SJCRH30 (cell line): ENCODE measurements around the gene AADACL3. TPM values are rescaled to one million over a fixed set of nuclear protein-coding genes. Genes with fewer than 3 reads are reported as not detected.

ENCODE experiments used
- DNase-seq, 2 experiments: peaks; one replicate each; pipeline ENCODE4 v3.0.0-alpha.2; 2015 to 2020
- H3K27ac ChIP-seq: fragments of 250-450 bp; sonication (Bioruptor Pico); 2 replicates; pipeline ENCODE4 v1.5.1; 2020; ENCODE audit warnings: mild to moderate bottlenecking, moderate library complexity
- H3K27me3 ChIP-seq: fragments of 250-450 bp; sonication (Bioruptor Pico); 2 replicates; pipeline ENCODE4 v1.5.1; 2020; ENCODE audit warnings: mild to moderate bottlenecking, moderate library complexity
- H3K36me3 ChIP-seq: fragments of 250-450 bp; sonication (Bioruptor Pico); 2 replicates; pipeline ENCODE4 v1.5.1; 2020; ENCODE audit warnings: mild to moderate bottlenecking, moderate library complexity
- H3K4me1 ChIP-seq: fragments of 250-450 bp; sonication (Bioruptor Pico); 2 replicates; pipeline ENCODE4 v1.5.1; 2020; ENCODE audit warnings: mild to moderate bottlenecking, moderate library complexity
- H3K4me3 ChIP-seq: fragments of 250-450 bp; sonication (Bioruptor Pico); 2 replicates; pipeline ENCODE4 v1.5.1; 2020; ENCODE audit warnings: mild to moderate bottlenecking, moderate library complexity
- H3K9me3 ChIP-seq: fragments of 250-450 bp; sonication (Bioruptor Pico); replicated peaks from 2 replicates; pipeline ENCODE4 v1.5.1; 2020; ENCODE audit warnings: mild to moderate bottlenecking, moderate library complexity
- total RNA-seq: library from RNA; depleted of rRNA; stranded (reverse); fragments of >200 nt; shearing (Covaris generic); gene quantifications from 2 replicates; pipeline ENCODE4 v1.2.3, GENCODE V29; 2014; rRNA removed

AADACL3 gene
- total RNA-seq, 1 experiment from 2014 or later = not detected

GRCh38 chr1:12769976-12770505 lies 54.1 kb downstream of the AADACL3 start:
- H3K4me1 ChIP-seq = no peaks in the 10 kb centered on the region
- no peaks in the 10 kb centered on the region for H3K36me3 ChIP-seq
- H3K27me3 ChIP-seq = peaks cover 11% of the 10 kb centered on the region; the same call in 1 of the 2 replicates
- no peak overlapping the region for H3K4me3 ChIP-seq
- H3K27ac ChIP-seq = no peak overlapping the region
- no peaks in the 10 kb centered on the region for H3K9me3 ChIP-seq
- no peak for DNase-seq

GRCh38 chr1:12770620-12771019 lies 54.7 kb downstream of the AADACL3 start:
- no peak overlapping the region for H3K4me3 ChIP-seq
- H3K36me3 ChIP-seq = no peaks in the 10 kb centered on the region
- no peaks in the 10 kb centered on the region for H3K9me3 ChIP-seq
- H3K4me1 ChIP-seq = no peaks in the 10 kb centered on the region
- DNase-seq = no peak
- H3K27ac ChIP-seq = no peak overlapping the region
- H3K27me3 ChIP-seq = peaks cover 11% of the 10 kb centered on the region; the same call in 1 of the 2 replicates

- Histone ChIP-seq H3K4me1 (no peaks in the 10 kb centered on the region), H3K9me3 (no peaks in the 10 kb centered on the region), H3K36me3 (no peaks in the 10 kb centered on the region), H3K27me3 (peaks cover 11% of the 10 kb centered on the region; the same call in 1 of the 2 replicates), H3K27ac (no peak overlapping the region), H3K4me3 (no peak overlapping the region)
- DNase-seq = no peak
Measured at GRCh38 chr1:12771186-12771585, 55.3 kb downstream of the AADACL3 start.

GRCh38 chr1:12772520-12772919 lies 56.6 kb downstream of the AADACL3 start:
- H3K9me3 ChIP-seq = no peaks in the 10 kb centered on the region
- DNase-seq = no peak

GRCh38 chr1:12773438-12773837 lies 57.5 kb downstream of the AADACL3 start, which contains the start of gene PRAMEF12:
PRAMEF12 (plus strand) TSS chr1:12773738; CDS start chr1:12774868, 1,130 bp downstream.
- no peak for DNase-seq
- H3K27me3 ChIP-seq = peaks cover 11% of the 10 kb centered on the region; the same call in 1 of the 2 replicates
- H3K4me3 ChIP-seq = no peak within 1 kb of the TSS
- no peaks in the 10 kb centered on the region for H3K9me3 ChIP-seq
- no peak within 1 kb of the TSS for H3K27ac ChIP-seq
- no peaks in the 10 kb centered on the region for H3K4me1 ChIP-seq
- H3K36me3 ChIP-seq = no peaks in the 10 kb centered on the region

More at GRCh38 chr1:12772520-12772919, 56.6 kb downstream of the AADACL3 start:
- Histone ChIP-seq H3K27ac (no peak overlapping the region), H3K27me3 (peaks cover 11% of the 10 kb centered on the region; the same call in 1 of the 2 replicates), H3K4me1 (no peaks in the 10 kb centered on the region), H3K36me3 (no peaks in the 10 kb centered on the region), H3K4me3 (no peak overlapping the region)

GRCh38 chr1:12774801-12775345 lies 59.0 kb downstream of the AADACL3 start:
- H3K36me3 ChIP-seq = no peaks in the 10 kb centered on the region
- no peaks in the 10 kb centered on the region for H3K9me3 ChIP-seq
- H3K27ac ChIP-seq = no peak overlapping the region
- H3K4me3 ChIP-seq = no peak overlapping the region
- no peak for DNase-seq
- H3K4me1 ChIP-seq = no peaks in the 10 kb centered on the region
- H3K27me3 ChIP-seq = peaks cover 11% of the 10 kb centered on the region; the same call in 1 of the 2 replicates

- DNase-seq = no peak
- Histone ChIP-seq H3K36me3 (no peaks in the 10 kb centered on the region), H3K27me3 (peaks cover 11% of the 10 kb centered on the region; the same call in 1 of the 2 replicates), H3K4me3 (no peak overlapping the region), H3K9me3 (no peaks in the 10 kb centered on the region), H3K27ac (no peak overlapping the region), H3K4me1 (no peaks in the 10 kb centered on the region)
Measured at GRCh38 chr1:12775443-12775842, 59.5 kb downstream of the AADACL3 start.

GRCh38 chr1:12776801-12777557 lies 61.1 kb downstream of the AADACL3 start:
- H3K4me1 ChIP-seq = no peaks in the 10 kb centered on the region
- H3K4me3 ChIP-seq = no peak overlapping the region
- H3K36me3 ChIP-seq = no peaks in the 10 kb centered on the region
- H3K27me3 ChIP-seq = peaks cover 6% of the 10 kb centered on the region; the same call in 1 of the 2 replicates
- no peaks in the 10 kb centered on the region for H3K9me3 ChIP-seq
- no peak for DNase-seq
- no peak overlapping the region for H3K27ac ChIP-seq

Other genes with a start within 250 kb of the AADACL3 start
- gene DHRS3, start 97.9 kb upstream of the AADACL3 start, total RNA-seq = 2.6 and 3.5 TPM in 2 replicates
- gene AADACL4, start 72.0 kb upstream of the AADACL3 start, total RNA-seq = not detected in 2 replicates
- not detected in 2 replicates for gene CFAP107, start 30.1 kb downstream of the AADACL3 start, total RNA-seq
- not detected in 2 replicates for gene PRAMEF12, start 57.6 kb downstream of the AADACL3 start, total RNA-seq
- 0.08 TPM in 1 of 2 replicates, not detected in the other for gene PRAMEF1, start 75.3 kb downstream of the AADACL3 start, total RNA-seq
- not detected in 2 replicates for gene PRAMEF11, start 115.3 kb downstream of the AADACL3 start, total RNA-seq
- gene HNRNPCL1, start 132.6 kb downstream of the AADACL3 start, total RNA-seq = not detected in 2 replicates
- gene PRAMEF2, start 141.0 kb downstream of the AADACL3 start, total RNA-seq = not detected in 2 replicates
- gene PRAMEF4, start 170.1 kb downstream of the AADACL3 start, total RNA-seq = not detected in 2 replicates
- gene PRAMEF10, start 182.2 kb downstream of the AADACL3 start, total RNA-seq = not detected in 2 replicates
- not detected in 2 replicates for gene PRAMEF7, start 200.5 kb downstream of the AADACL3 start, total RNA-seq
- gene PRAMEF6, start 231.5 kb downstream of the AADACL3 start, total RNA-seq = not detected in 2 replicates